ENCODE results near the gene POU2F3.

POU2F3 gene

GRCh38 chr11:120324932-120325810, 85.2 kb downstream of the POU2F3 start, which contains the start of gene TLCD5:
TLCD5 (plus strand) TSS chr11:120325299; CDS start chr11:120327442, 2,143 bp downstream.
- no peak for DNase-seq (ENCODE audit: low spot score)

- DNase-seq (ENCODE audit: low spot score) = no peak
Observed at GRCh38 chr11:120326228-120326627, 86.3 kb downstream of the POU2F3 start.

- no peak for DNase-seq (ENCODE audit: low spot score)
Observed at GRCh38 chr11:120326845-120327281, 86.9 kb downstream of the POU2F3 start.

- no peak for DNase-seq (ENCODE audit: low spot score)
Observed at GRCh38 chr11:120327311-120327710, 87.4 kb downstream of the POU2F3 start.

GRCh38 chr11:120329556-120329955, 89.6 kb downstream of the POU2F3 start:
- no peak for DNase-seq (ENCODE audit: low spot score)

GRCh38 chr11:120330045-120330444, 90.1 kb downstream of the POU2F3 start:
- no peak for DNase-seq (ENCODE audit: low spot score)

- peak; percentile 88 for DNase-seq (ENCODE audit: low spot score)
Observed at GRCh38 chr11:120331301-120331996, 91.5 kb downstream of the POU2F3 start.

- no peak for DNase-seq (ENCODE audit: low spot score)
Observed at GRCh38 chr11:120332822-120333716, 93.1 kb downstream of the POU2F3 start.

- no peak for DNase-seq (ENCODE audit: low spot score)
Observed at GRCh38 chr11:120333801-120334200, 93.9 kb downstream of the POU2F3 start.

- no peak for DNase-seq (ENCODE audit: low spot score)
Observed at GRCh38 chr11:120334332-120334731, 94.4 kb downstream of the POU2F3 start.

GRCh38 chr11:120334894-120335462, 95.0 kb downstream of the POU2F3 start:
- peak; percentile 61 for DNase-seq (ENCODE audit: low spot score)

- no peak for DNase-seq (ENCODE audit: low spot score)
Observed at GRCh38 chr11:120335556-120335907, 95.6 kb downstream of the POU2F3 start.

- peak; percentile 82 for DNase-seq (ENCODE audit: low spot score)
Observed at GRCh38 chr11:120335908-120336640, 96.1 kb downstream of the POU2F3 start, which contains the start of gene ARHGEF12. ARHGEF12 (plus strand) TSS chr11:120336413; CDS start chr11:120337244, 831 bp downstream.

GRCh38 chr11:120336641-120337354, 96.9 kb downstream of the POU2F3 start:
- no peak for DNase-seq (ENCODE audit: low spot score)

- DNase-seq (ENCODE audit: low spot score) = no peak
Observed at GRCh38 chr11:120337355-120338106, 97.6 kb downstream of the POU2F3 start.

GRCh38 chr11:120338107-120338933, 98.4 kb downstream of the POU2F3 start:
- DNase-seq (ENCODE audit: low spot score) = no peak

GRCh38 chr11:120339394-120339890, 99.5 kb downstream of the POU2F3 start:
- peak; percentile 42 for DNase-seq (ENCODE audit: low spot score)

GRCh38 chr11:120340529-120340928, 100.6 kb downstream of the POU2F3 start:
- no peak for DNase-seq (ENCODE audit: low spot score)

All from COLO829 (cell line).